HepG2 (cell line): ENCODE results near the gene FNDC3A. TPM values are rescaled to one million over a fixed set of nuclear protein-coding genes. Genes with fewer than 3 reads are reported as not detected.

ENCODE experiments used
- ATAC-seq: fragments of 200-7000 bp; cut with Tn5 transposase; 3 replicates; pipeline ENCODE4 v1.9.1; 2020; ENCODE audit warnings: mild to moderate bottlenecking, moderate library complexity
- BruUV-seq: library from RNA; stranded (reverse); fragments of 400-500 nt; replicated peaks from 2 replicates; lab custom pipeline; 2021; lab: Mats Ljungman, UMichigan
- CTCF ChIA-PET: fragments of 300-600 bp; formaldehyde crosslinking; extraction: SDS; loops from one replicate; lab custom pipeline; 2021; ENCODE audit warnings: low total read pairs, inconsistent platforms, low intra/inter-chr PET ratio; lab: Yijun Ruan, JAX
- POLR2A ChIA-PET: fragments of 350-600 bp; sonication (Branson Sonifier 250); formaldehyde crosslinking; loops from one replicate; lab custom pipeline; 2020; ENCODE audit warnings: antibody characterized with exemption, inconsistent platforms; lab: Yijun Ruan, JAX
- DNase-seq: peaks from one replicate; pipeline ENCODE4 v3.0.0-alpha.2; 2015; ENCODE audit warnings: low spot score
- FAIRE-seq: peaks from 3 replicates; lab custom pipeline; 2011; peaks lifted over from hg19 to GRCh38; lab: Jason Lieb, UNC
- H2AFZ ChIP-seq: one replicate; pipeline ENCODE4 v1.6.1; 2011; ENCODE audit warnings: low read length, inconsistent platforms
- H3K27ac ChIP-seq: fragments of 300-600 bp; 3 replicates; pipeline ENCODE4 v1.8.0; 2011; ENCODE audit warnings: mixed run types, mild to moderate bottlenecking, mixed read lengths, low read length, inconsistent platforms; ENCODE audit not compliant: insufficient read depth; ENCODE audit errors: extremely low read length
- H3K27me3 ChIP-seq, 2 experiments: fragments of 200-600 bp in 1 of 2; 2 replicates in 1 of 2; 3 replicates in 1 of 2; pipeline versions ENCODE4 v1.6.0 to v1.8.0; 2011; ENCODE audit warnings: low read length in 2 of 2, mild to moderate bottlenecking in 2 of 2, moderate library complexity in 2 of 2, inconsistent platforms in 1 of 2; ENCODE audit not compliant: insufficient read depth in 2 of 2, control insufficient read depth in 1 of 2
- H3K36me3 ChIP-seq, 2 experiments: fragments of 200-600 bp in 1 of 2; replicated peaks in 1 of 2; 2 replicates in 1 of 2; 3 replicates in 1 of 2; pipeline versions ENCODE4 v1.5.1 to v1.8.0; 2011; ENCODE audit warnings: low read length in 2 of 2, inconsistent platforms in 1 of 2; ENCODE audit not compliant: insufficient read depth in 2 of 2, control insufficient read depth in 1 of 2
- H3K4me1 ChIP-seq: 2 replicates; pipeline ENCODE4 v1.5.1; 2012; ENCODE audit warnings: low read length, inconsistent platforms; ENCODE audit not compliant: insufficient read depth
- H3K4me2 ChIP-seq: 2 replicates; pipeline ENCODE4 v1.6.0; 2011; ENCODE audit warnings: low read depth, low read length, inconsistent platforms
- H3K4me3 ChIP-seq, 3 experiments: fragments of 200-600 bp in 1 of 3; sonication (generic), shearing (Covaris generic) in 1 of 3; replicated peaks in 1 of 3; 2 replicates each; pipeline ENCODE4 v1.5.1; 2011 to 2016; ENCODE audit warnings: low read length in 3 of 3, inconsistent platforms in 2 of 3, low read depth in 2 of 3, mild to moderate bottlenecking in 2 of 3, control low read depth in 1 of 3, mixed read lengths in 1 of 3; ENCODE audit not compliant: insufficient read depth in 1 of 3
- H3K79me2 ChIP-seq: one replicate; pipeline ENCODE4 v1.6.1; 2011; ENCODE audit warnings: low read length, inconsistent platforms; ENCODE audit not compliant: insufficient read depth
- H3K9ac ChIP-seq: 2 replicates; pipeline ENCODE4 v1.6.0; 2011; ENCODE audit warnings: mild to moderate bottlenecking, low read depth, low read length, inconsistent platforms; ENCODE audit not compliant: insufficient read depth
- H3K9me3 ChIP-seq: 2 replicates; pipeline ENCODE4 v1.5.1; 2012; ENCODE audit warnings: mild to moderate bottlenecking, low read length
- H4K20me1 ChIP-seq: 2 replicates; pipeline ENCODE4 v1.6.0; 2011; ENCODE audit warnings: inconsistent platforms, mild to moderate bottlenecking, low read length, moderate library complexity; ENCODE audit not compliant: insufficient read depth
- MAFF ChIP-seq: IDR thresholded peaks from 2 replicates; pipeline ENCODE4 v1.6.1; 2011; ENCODE audit warnings: low read depth, low read length, improper control_type of control experiment
- MAZ ChIP-seq, 2 experiments: sonication (generic) in 1 of 2; formaldehyde crosslinking in 1 of 2; IDR thresholded peaks; 2 replicates each; pipeline versions ENCODE4 v1.5.0 to v1.6.1; 2012 to 2020; ENCODE audit warnings: low read depth in 2 of 2, mild to moderate bottlenecking in 2 of 2, borderline replicate concordance in 1 of 2, improper control_type of control experiment in 1 of 2, low read length in 1 of 2, missing genetic modification reagents in 1 of 2, moderate library complexity in 1 of 2
- NFE2 ChIP-seq: sonication (generic); formaldehyde crosslinking; IDR thresholded peaks from 2 replicates; pipeline ENCODE4 v1.4.0; 2020; ENCODE audit warnings: missing genetic modification reagents
- STAG1 ChIP-seq: sonication (generic); formaldehyde crosslinking; IDR thresholded peaks from 2 replicates; pipeline ENCODE4 v1.4.0; 2020; ENCODE audit warnings: missing genetic modification reagents
- ZNF550 ChIP-seq: sonication (generic); formaldehyde crosslinking; IDR thresholded peaks from 2 replicates; pipeline ENCODE4 v1.4.0; 2020; ENCODE audit warnings: mild to moderate bottlenecking, missing genetic modification reagents, borderline replicate concordance
- ZNF563 ChIP-seq: sonication (generic); formaldehyde crosslinking; IDR thresholded peaks from 2 replicates; pipeline ENCODE4 v1.8.0; 2022; ENCODE audit warnings: mild to moderate bottlenecking, moderate library complexity, missing genetic modification reagents
- WGBS: methylation state at CpG from one replicate; pipeline ENCODE4 v1.1.6; 2017; ENCODE audit warnings: low lambda C conversion rate; 5-methylcytosine and 5-hydroxymethylcytosine counted together
- in situ Hi-C: cut with HindIII; loops from 2 replicates; pipeline ENCODE4 v1.10.0; 2017; ENCODE audit warnings: low pct_unique_long_range_greater_than_20kb; ENCODE audit not compliant: extremely low pct_ligation_motif_present
- intact Hi-C: fragments of 100-400 bp; cut with micrococcal nuclease; formaldehyde crosslinking; loops from one replicate; pipeline ENCODE4 v1.10.0; 2022; ENCODE audit not compliant: unreplicated experiment
- polyA plus RNA-seq, 8 experiments: library from polyadenylated mRNA; depleted of rRNA in 3 of 8; stranded (reverse) in 7 of 8; unstranded in 1 of 8; fragments of >200 nt; fragmentation: Illumina TruSeq in 4 of 8; extraction: Trizol in 4 of 8; gene quantifications; 2 replicates each; pipeline versions ENCODE4 v1.2.1 to v1.2.3, GENCODE V29; 2011 to 2016; ENCODE audit warnings: low read depth in 4 of 8, missing spikeins in 1 of 8, mixed read lengths in 1 of 8; ENCODE audit not compliant: insufficient read depth in 1 of 8
- total RNA-seq, 5 experiments: library from RNA; depleted of rRNA; stranded (reverse); fragments of >200 nt; fragmentation: Illumina TruSeq; extraction: Trizol; gene quantifications; 2 replicates each; pipeline ENCODE4 v1.2.3, GENCODE V29; 2016; ENCODE audit warnings: low read depth in 1 of 5
- TF ChIP-seq, protein P1 (sequence below): IDR thresholded peaks from 2 replicates; pipeline ENCODE4 v1.6.1; 2018; ENCODE audit warnings: missing genetic modification reagents, mild to moderate bottlenecking, missing compliant biosample characterization
- TF ChIP-seq, protein P2 (sequence below): sonication (generic); formaldehyde crosslinking; IDR thresholded peaks from 2 replicates; pipeline ENCODE4 v1.9.0; 2021; ENCODE audit warnings: missing genetic modification reagents, borderline replicate concordance
- TF ChIP-seq, protein P3 (sequence below): sonication (generic); formaldehyde crosslinking; IDR thresholded peaks from 2 replicates; pipeline ENCODE4 v1.5.0; 2020; ENCODE audit warnings: missing genetic modification reagents

The FNDC3A gene
- total and polyA plus RNA-seq, 2 of the 13 experiments (the other 11 are each of a cell fraction or from before 2014, with no cell fraction given), result 36.7 to 39.3 TPM

DNA sequence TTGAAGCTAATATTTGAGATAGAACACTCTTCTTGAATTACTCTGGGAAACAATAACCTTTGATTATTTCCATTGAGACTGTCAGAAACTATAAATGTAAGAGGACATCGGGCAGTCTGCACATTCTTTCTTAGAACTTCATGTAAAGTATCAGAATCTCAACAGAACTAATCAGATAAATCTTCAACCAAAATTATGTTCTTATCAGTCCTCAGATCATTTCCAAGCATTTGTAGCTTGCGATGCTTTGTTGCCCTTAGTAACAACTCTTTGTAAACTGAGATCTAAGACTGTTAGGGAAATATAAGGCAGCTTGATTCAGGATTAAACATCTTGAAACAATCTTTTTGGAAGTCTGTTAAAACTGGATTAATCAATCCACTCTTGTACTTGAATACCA lies 70.3 kb downstream of the FNDC3A start:
- no TSS peak for BruUV-seq
- CTCF ChIA-PET, result no interaction called here

DNA sequence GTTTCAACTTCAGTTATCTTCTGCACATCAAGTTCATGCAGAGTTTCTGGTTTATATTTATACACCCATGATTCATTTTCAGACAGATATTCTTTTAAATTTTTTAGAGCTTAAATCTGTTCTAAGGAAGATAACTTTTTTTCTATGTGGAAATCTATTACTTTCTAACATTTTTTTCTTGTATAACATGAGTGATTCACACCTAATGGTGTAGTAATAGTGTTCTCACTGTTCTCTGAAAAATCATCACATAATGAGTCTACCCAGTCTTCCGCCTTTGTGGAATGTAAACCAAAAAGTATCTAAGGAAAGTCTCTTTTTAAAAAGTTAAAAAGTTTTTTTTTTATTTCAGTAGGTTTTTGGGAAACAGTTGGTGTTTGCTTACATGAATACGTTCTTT lies 70.8 kb downstream of the FNDC3A start:
- ATAC-seq, result no peak
- H3K4me1 ChIP-seq, result no peaks in the 10 kb centered on the region
- H3K9me3 ChIP-seq, result no peaks in the 10 kb centered on the region
- CTCF ChIA-PET, result no interaction called here
- H3K27ac ChIP-seq, result no peak overlapping the region
- no peaks in the 10 kb centered on the region for H3K27me3 ChIP-seq
- H3K36me3 ChIP-seq, result no peaks in the 10 kb centered on the region
- no peak for FAIRE-seq
- no peak overlapping the region for H3K4me3 ChIP-seq
- no peak overlapping the region for H3K4me2 ChIP-seq
- H3K79me2 ChIP-seq, result no peaks in the 10 kb centered on the region
- POLR2A ChIA-PET, result no interaction called here
- no TSS peak for BruUV-seq
- H4K20me1 ChIP-seq, result no peaks in the 10 kb centered on the region
- intact Hi-C loops (no loop called here), in situ Hi-C loops (no loop called here)
- H3K9ac ChIP-seq, result no peak overlapping the region
- H2AFZ ChIP-seq, result no peak overlapping the region
- 94% methylated on average over 2 of the region's 2 CpGs for WGBS
- no peak for DNase-seq
- TF ChIP-seq ZNF563 (CRISPR knock-in tag), result no peak
- TF ChIP-seq MAZ (IDR thresholded peaks at IDR 0.05; ENCODE audit: borderline replicate concordance, low read depth, low read length), result no peak
- no peak for TF ChIP-seq MAZ (CRISPR knock-in tag; IDR thresholded peaks at IDR 0.05; ENCODE audit: low read depth)
- no peak for TF ChIP-seq MAFF
- TF ChIP-seq, protein P1, sequence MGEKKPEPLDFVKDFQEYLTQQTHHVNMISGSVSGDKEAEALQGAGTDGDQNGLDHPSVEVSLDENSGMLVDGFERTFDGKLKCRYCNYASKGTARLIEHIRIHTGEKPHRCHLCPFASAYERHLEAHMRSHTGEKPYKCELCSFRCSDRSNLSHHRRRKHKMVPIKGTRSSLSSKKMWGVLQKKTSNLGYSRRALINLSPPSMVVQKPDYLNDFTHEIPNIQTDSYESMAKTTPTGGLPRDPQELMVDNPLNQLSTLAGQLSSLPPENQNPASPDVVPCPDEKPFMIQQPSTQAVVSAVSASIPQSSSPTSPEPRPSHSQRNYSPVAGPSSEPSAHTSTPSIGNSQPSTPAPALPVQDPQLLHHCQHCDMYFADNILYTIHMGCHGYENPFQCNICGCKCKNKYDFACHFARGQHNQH (CRISPR knock-in tag), result no peak
- TF ChIP-seq, protein P2, sequence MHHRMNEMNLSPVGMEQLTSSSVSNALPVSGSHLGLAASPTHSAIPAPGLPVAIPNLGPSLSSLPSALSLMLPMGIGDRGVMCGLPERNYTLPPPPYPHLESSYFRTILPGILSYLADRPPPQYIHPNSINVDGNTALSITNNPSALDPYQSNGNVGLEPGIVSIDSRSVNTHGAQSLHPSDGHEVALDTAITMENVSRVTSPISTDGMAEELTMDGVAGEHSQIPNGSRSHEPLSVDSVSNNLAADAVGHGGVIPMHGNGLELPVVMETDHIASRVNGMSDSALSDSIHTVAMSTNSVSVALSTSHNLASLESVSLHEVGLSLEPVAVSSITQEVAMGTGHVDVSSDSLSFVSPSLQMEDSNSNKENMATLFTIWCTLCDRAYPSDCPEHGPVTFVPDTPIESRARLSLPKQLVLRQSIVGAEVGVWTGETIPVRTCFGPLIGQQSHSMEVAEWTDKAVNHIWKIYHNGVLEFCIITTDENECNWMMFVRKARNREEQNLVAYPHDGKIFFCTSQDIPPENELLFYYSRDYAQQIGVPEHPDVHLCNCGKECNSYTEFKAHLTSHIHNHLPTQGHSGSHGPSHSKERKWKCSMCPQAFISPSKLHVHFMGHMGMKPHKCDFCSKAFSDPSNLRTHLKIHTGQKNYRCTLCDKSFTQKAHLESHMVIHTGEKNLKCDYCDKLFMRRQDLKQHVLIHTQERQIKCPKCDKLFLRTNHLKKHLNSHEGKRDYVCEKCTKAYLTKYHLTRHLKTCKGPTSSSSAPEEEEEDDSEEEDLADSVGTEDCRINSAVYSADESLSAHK, result no peak
- TF ChIP-seq ZNF550 (CRISPR knock-in tag), result no peak

More for the DNA sequence above, 70.3 kb downstream of the FNDC3A start:
- Histone ChIP-seq H3K36me3 (no peaks in the 10 kb centered on the region), H3K79me2 (no peaks in the 10 kb centered on the region), H3K9ac (no peak overlapping the region), H3K27me3 (no peaks in the 10 kb centered on the region), H3K27ac (no peak overlapping the region), H3K4me2 (no peak overlapping the region), H2AFZ (no peak overlapping the region), H3K9me3 (no peaks in the 10 kb centered on the region), H4K20me1 (no peaks in the 10 kb centered on the region), H3K4me1 (no peaks in the 10 kb centered on the region), H3K4me3 (no peak overlapping the region)
- POLR2A ChIA-PET, result no interaction called here
- no peak for FAIRE-seq
- DNase-seq, result no peak
- WGBS, result 96% methylated on average over 2 of the region's 2 CpGs
- ATAC-seq, result no peak
- TF ChIP-seq, protein P2, result no peak
- TF ChIP-seq, protein P3, sequence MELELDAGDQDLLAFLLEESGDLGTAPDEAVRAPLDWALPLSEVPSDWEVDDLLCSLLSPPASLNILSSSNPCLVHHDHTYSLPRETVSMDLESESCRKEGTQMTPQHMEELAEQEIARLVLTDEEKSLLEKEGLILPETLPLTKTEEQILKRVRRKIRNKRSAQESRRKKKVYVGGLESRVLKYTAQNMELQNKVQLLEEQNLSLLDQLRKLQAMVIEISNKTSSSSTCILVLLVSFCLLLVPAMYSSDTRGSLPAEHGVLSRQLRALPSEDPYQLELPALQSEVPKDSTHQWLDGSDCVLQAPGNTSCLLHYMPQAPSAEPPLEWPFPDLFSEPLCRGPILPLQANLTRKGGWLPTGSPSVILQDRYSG (CRISPR knock-in tag), result no peak
- TF ChIP-seq NFE2 (CRISPR knock-in tag), result no peak
- TF ChIP-seq STAG1 (CRISPR knock-in tag), result no peak
- in situ Hi-C loops, result no loop called here
- intact Hi-C loops, result no loop called here
